Kidney epithelial cell (primary cell): ENCODE data around the gene TTC21A. TPM values are rescaled to one million over a fixed set of nuclear protein-coding genes. Genes with fewer than 3 reads are reported as not detected.
"Not testable (repeated sequence)": the region's sequence is repeated elsewhere in the genome, so short reads cannot be mapped to it uniquely, and the experiment has no call there.

Experiments
- DNase-seq: peaks from one replicate; pipeline ENCODE4 v3.0.0-alpha.2; 2010; ENCODE audit warnings: low read depth
- H3K27me3 ChIP-seq: 2 replicates; pipeline ENCODE4 v1.6.0; 2011; ENCODE audit warnings: low read length; ENCODE audit not compliant: control insufficient read depth, insufficient read depth
- H3K36me3 ChIP-seq: 2 replicates; pipeline ENCODE4 v1.5.1; 2011; ENCODE audit warnings: low read length; ENCODE audit not compliant: control insufficient read depth, insufficient read depth
- H3K4me3 ChIP-seq: 2 replicates; pipeline ENCODE4 v1.5.1; 2011; ENCODE audit warnings: low read depth, mild to moderate bottlenecking, control low read depth, low read length
- CTCF ChIP-seq: IDR thresholded peaks from 2 replicates; pipeline ENCODE4 v1.5.1; 2011; ENCODE audit warnings: mild to moderate bottlenecking, moderate library complexity, low read length, control low read depth, inconsistent platforms; ENCODE audit not compliant: insufficient read depth, poor library complexity, severe bottlenecking
- total RNA-seq: library from RNA; depleted of rRNA; stranded (reverse); fragments of >200 nt; gene quantifications from 2 replicates; pipeline ENCODE4 v1.2.3, GENCODE V29; 2015

Gene TTC21A
- total RNA-seq = 2.3 and 6.7 TPM in 2 replicates

GRCh38 chr3:39107388-39108199, at the start of gene TTC21A, which contains the start of gene GORASP1:
TSS of gene TTC21A (plus strand) at chr3:39107680. CDS start at chr3:39107838, 158 bp downstream.
TSS of gene GORASP1 (minus strand) at chr3:39107627. CDS start at chr3:39107541, 86 bp downstream.
- no peak for TF ChIP-seq CTCF
- DNase-seq = peak; percentile 49
- H3K4me3 ChIP-seq = peak within 1 kb of the TSS; percentile 95
- H3K27me3 ChIP-seq = no peaks in the 10 kb centered on the region
- no peaks in the 10 kb centered on the region for H3K36me3 ChIP-seq

- H3K36me3 ChIP-seq, H3K27me3 ChIP-seq, H3K4me3 ChIP-seq, DNase-seq: not testable (repeated sequence)
Observed at GRCh38 chr3:39061228-39061627, 46.3 kb upstream of the TTC21A start.

GRCh38 chr3:39062180-39062579, 45.3 kb upstream of the TTC21A start:
- no peak for DNase-seq
- no peak for TF ChIP-seq CTCF
- Histone ChIP-seq H3K4me3 (no peak overlapping the region), H3K27me3 (no peaks in the 10 kb centered on the region), H3K36me3 (no peaks in the 10 kb centered on the region)

GRCh38 chr3:39063143-39063542, 44.3 kb upstream of the TTC21A start:
- no peak overlapping the region for H3K4me3 ChIP-seq
- TF ChIP-seq CTCF = no peak
- H3K27me3 ChIP-seq = no peaks in the 10 kb centered on the region
- no peak for DNase-seq
- H3K36me3 ChIP-seq = no peaks in the 10 kb centered on the region

- no peak overlapping the region for H3K4me3 ChIP-seq
- no peak for TF ChIP-seq CTCF
- no peaks in the 10 kb centered on the region for H3K36me3 ChIP-seq
- H3K27me3 ChIP-seq = no peaks in the 10 kb centered on the region
- DNase-seq = peak; percentile 45
Observed at GRCh38 chr3:39064646-39065045, 42.8 kb upstream of the TTC21A start.

- peak; percentile 65 for TF ChIP-seq CTCF
- Histone ChIP-seq H3K27me3 (no peaks in the 10 kb centered on the region), H3K4me3 (no peak overlapping the region), H3K36me3 (no peaks in the 10 kb centered on the region)
- peak; percentile 32 for DNase-seq
Observed at GRCh38 chr3:39065197-39065596, 42.3 kb upstream of the TTC21A start.
